GM12892 (cell line): ENCODE results near the gene C8B.

Experiments used
- DNase-seq: peaks from one replicate; pipeline ENCODE4 v3.0.0; 2011; ENCODE audit not compliant: insufficient read length
- FAIRE-seq: peaks from 2 replicates; lab custom pipeline; 2011; peaks lifted over from hg19 to GRCh38; lab: Jason Lieb, UNC
- POLR2A ChIP-seq: IDR thresholded peaks from 2 replicates; pipeline ENCODE4 v1.6.1; 2011; ENCODE audit warnings: low read depth, low read length, control low read depth
- POLR2AphosphoS5 ChIP-seq: IDR thresholded peaks from 2 replicates; pipeline ENCODE4 v1.6.1; 2011; ENCODE audit warnings: low read depth, low read length, control low read depth
- TAF1 ChIP-seq: IDR thresholded peaks from 2 replicates; pipeline ENCODE4 v1.6.1; 2011; ENCODE audit warnings: low read depth, mild to moderate bottlenecking, control low read depth, low read length, borderline replicate concordance

C8B gene

GRCh38 chr1:56911098-56911938 is 54.5 kb downstream of the C8B start:
- no peak for DNase-seq
- TF ChIP-seq TAF1 (no peak), POLR2AphosphoS5 (no peak), POLR2A (no peak)
- FAIRE-seq: no peak

- FAIRE-seq (no peak), DNase-seq (no peak)
- TF ChIP-seq POLR2A (no peak), TAF1 (no peak), POLR2AphosphoS5 (no peak)
These were observed 55.3 kb downstream of the C8B start for GRCh38 chr1:56910441-56910985.

GRCh38 chr1:56908619-56909221 is 57.1 kb downstream of the C8B start:
- DNase-seq (no peak), FAIRE-seq (no peak)
- TF ChIP-seq POLR2A (no peak), POLR2AphosphoS5 (no peak), TAF1 (no peak)

DNA sequence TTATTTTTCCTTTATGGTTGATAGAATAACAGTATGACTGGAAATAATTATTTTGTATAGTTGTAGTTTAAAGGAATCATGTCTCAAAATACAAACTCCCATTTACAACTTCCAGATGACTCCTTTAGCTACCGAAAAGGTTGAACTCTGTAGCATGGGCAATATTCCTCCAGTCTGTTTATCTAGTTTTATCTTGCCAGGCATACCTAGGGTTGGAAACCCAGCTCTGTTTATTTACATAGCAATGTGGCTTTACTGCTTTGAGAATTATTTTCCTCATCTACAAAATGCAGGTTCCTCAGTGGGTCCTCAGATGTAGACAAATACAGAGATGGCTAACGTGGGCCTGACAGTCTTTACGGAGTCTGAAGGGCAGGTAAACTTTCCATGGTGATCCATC is 60.1 kb downstream of the C8B start:
- FAIRE-seq (no peak), DNase-seq (no peak)
- no peak for TF ChIP-seq POLR2A
- no peak for TF ChIP-seq TAF1
- TF ChIP-seq POLR2AphosphoS5: no peak

DNA sequence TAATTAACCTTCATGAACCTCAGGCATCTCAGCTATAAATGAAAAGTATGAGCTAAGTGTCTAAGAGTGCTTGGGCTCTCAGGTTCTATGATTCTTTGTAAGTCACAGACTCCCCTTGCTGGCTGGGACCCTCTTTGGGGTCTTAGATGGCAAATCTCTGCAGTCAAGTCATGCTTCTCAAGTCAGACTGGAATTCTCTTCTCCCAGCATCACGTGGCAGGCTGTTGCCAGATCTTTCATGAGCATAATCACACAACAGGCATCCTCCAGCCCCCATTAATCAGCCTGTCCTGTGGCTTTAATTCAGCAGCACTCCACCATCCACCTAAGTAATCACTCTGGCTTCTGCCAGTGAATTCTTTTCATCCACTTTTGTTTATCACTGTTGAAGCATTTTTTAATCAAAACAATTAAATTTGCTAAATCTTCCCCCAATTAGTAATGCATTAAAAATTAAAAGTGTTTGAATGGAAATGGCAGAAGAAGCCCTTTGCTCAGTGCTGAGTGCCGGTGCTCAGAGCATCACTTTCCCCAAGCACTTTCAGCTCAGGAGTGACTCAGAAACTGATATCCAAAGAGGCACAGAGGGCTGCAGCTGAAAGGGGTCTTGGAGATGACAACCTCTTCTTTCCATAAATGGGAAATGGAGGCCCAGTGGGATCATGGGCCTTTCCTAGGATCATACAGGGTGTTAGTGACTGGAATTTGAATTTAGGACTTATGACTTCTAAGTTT is 61.0 kb downstream of the C8B start:
- FAIRE-seq (no peak), DNase-seq (no peak)
- TF ChIP-seq TAF1 (no peak), POLR2AphosphoS5 (no peak), POLR2A (no peak)

DNA sequence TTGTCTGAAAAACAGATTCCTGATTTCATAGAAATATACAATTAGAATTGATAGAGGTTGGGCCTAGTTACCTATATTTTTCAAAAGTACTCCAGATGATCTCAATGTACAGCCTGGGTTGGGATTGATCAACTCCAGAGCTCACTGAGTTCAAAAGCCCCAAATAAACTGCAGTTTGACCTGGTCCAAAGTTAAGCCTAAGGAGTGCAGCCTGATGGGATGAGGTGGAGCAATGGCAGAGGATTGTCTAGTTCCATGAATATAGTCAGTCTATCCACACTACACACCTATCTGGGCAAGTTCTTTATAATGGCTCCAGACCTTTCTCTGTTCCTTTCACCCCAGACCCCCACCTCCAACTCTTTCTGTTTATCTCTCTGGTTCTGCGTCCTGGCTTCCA is 62.0 kb downstream of the C8B start:
- DNase-seq (no peak), FAIRE-seq (no peak)
- TF ChIP-seq POLR2A (no peak), TAF1 (no peak), POLR2AphosphoS5 (no peak)

- no peak for DNase-seq
- TF ChIP-seq TAF1 (no peak), POLR2A (no peak), POLR2AphosphoS5 (no peak)
- no peak for FAIRE-seq
These were observed 64.1 kb downstream of the C8B start for GRCh38 chr1:56901716-56902115.

- TF ChIP-seq TAF1: no peak
- no peak for TF ChIP-seq POLR2AphosphoS5
- no peak for TF ChIP-seq POLR2A
- DNase-seq (no peak), FAIRE-seq (no peak)
These were observed 66.9 kb downstream of the C8B start for GRCh38 chr1:56898879-56899278.

- DNase-seq: no peak
- FAIRE-seq: no peak
- TF ChIP-seq POLR2A: no peak
- TF ChIP-seq TAF1: no peak
- TF ChIP-seq POLR2AphosphoS5: no peak
These were observed 67.8 kb downstream of the C8B start for GRCh38 chr1:56898005-56898373.

- TF ChIP-seq TAF1: no peak
- no peak for TF ChIP-seq POLR2AphosphoS5
- TF ChIP-seq POLR2A: no peak
- no peak for FAIRE-seq
These were observed 68.4 kb downstream of the C8B start for GRCh38 chr1:56897150-56898004.

More at GRCh38 chr1:56897150-56898004, 68.4 kb downstream of the C8B start:
- DNase-seq: no peak
